Ishikawa (cell line): ENCODE measurements around the gene NUP93.

Experiments used
- EP300 ChIP-seq: IDR thresholded peaks from 2 replicates; pipeline ENCODE4 v1.6.1; 2012; ENCODE audit warnings: borderline replicate concordance
- NFIC ChIP-seq: IDR thresholded peaks from 2 replicates; pipeline ENCODE4 v1.6.1; 2012
- RAD21 ChIP-seq: IDR thresholded peaks from 2 replicates; pipeline ENCODE4 v1.6.1; 2012; ENCODE audit warnings: low read depth

- no peak for TF ChIP-seq RAD21
- TF ChIP-seq NFIC = no peak
- no peak for TF ChIP-seq EP300
These were observed 18.9 kb downstream of the NUP93 start for GRCh38 chr16:56748826-56749225.
